Hindlimb muscle (tissue), 1 donor: ENCODE measurements around the gene BNIP1. TPM values are rescaled to one million over a fixed set of nuclear protein-coding genes. Genes with fewer than 3 reads are reported as not detected.

Source experiments
- DNase-seq: peaks from one replicate; pipeline ENCODE4 v3.0.0-alpha.2; 2013
- polyA plus RNA-seq: library from polyadenylated mRNA; unstranded; fragments of 120-200 nt; gene quantifications from one replicate; pipeline ENCODE4 v1.2.1, GENCODE V29; 2013; ENCODE audit not compliant: insufficient read length

The BNIP1 gene
- polyA plus RNA-seq, 1 donor: 12.7 TPM

DNA sequence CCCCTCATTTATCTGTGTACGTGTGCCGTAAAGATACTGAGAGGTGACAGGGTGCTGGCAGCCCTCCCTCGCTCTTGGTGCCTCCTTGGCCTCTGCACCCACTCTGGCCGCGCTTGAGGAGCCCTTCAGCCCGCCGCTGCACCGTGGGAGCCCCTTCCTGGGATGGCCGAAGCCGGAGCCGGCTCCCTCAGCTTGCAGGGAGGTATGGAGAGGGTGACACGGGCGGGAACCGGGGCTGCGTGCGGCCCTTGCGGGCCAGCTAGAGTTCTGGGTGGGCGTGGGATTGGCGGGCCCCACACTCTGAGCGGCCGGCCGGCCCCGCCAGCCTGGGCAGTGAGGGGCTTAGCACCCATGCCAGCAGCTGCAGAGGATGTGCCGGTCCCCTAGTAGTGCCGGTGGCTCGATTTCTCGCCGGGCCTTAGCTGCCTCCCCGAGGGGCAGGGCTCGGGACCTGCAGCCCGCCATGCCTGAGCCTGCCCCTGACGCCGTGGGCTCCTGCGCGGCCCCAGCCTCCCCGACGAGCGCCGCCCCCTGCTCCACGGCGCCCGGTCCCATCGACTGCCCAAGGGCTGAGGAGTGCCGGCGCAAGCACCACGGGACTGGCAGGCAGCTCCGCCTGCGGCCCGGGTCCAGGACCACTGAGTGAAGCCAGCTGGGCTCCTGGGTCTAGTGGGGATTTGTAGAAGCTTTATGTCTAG, 69.1 kb downstream of the BNIP1 start:
- DNase-seq: no peak

Other genes with a start within 250 kb of the BNIP1 start
- gene RPL26L1, start 185.1 kb upstream of the BNIP1 start, polyA plus RNA-seq: 36.4 TPM
- 82.6 TPM for gene ATP6V0E1, start 160.8 kb upstream of the BNIP1 start, polyA plus RNA-seq
- 7.3 TPM for gene CREBRF, start 88.2 kb upstream of the BNIP1 start, polyA plus RNA-seq
- gene NKX2-5, start 90.7 kb downstream of the BNIP1 start, polyA plus RNA-seq: not detected
- gene STC2, start 183.9 kb downstream of the BNIP1 start, polyA plus RNA-seq: 5.3 TPM